HG02642 (cell line): ENCODE results near the gene SKP1.

Experiments used
- ATAC-seq: cut with Tn5 transposase; IDR thresholded peaks from one replicate; pipeline ENCODE4 v1.9.1; 2021; ENCODE audit warnings: mild to moderate bottlenecking; ENCODE audit not compliant: unreplicated experiment, poor library complexity

The SKP1 gene

DNA sequence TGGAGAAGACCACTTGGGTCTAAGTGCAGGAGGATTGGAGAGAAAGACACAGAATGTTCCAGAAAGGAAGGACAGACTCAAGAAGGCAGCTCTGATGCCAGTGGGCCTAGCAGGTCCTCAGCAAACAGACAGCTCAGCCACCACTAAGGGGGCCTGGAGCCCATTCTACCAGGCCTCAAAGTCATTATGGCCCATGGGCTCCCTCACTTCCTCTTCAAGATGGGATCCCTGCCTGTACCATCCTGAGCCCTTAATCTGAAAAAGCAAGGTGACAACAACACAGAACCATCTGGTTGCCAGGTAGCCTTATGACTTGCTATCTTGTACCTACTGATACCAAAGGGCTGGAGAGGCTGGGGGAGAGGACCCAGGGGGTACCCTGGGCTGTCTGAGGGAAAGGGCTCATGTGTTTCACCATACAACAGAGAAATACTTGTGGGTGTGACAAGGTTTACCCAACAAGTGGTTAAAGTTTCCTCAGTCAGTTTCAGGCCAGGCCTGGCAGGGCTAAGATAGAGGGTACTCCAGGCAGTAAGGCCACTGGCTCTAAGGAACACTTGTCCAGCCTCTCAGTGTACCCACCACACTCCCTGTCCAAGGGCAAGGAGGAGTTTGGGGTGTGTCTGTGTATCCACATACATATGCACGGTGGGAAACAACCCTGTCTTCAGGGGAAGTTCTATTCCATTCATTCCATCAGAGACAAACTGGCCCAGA lies 31.6 kb downstream of the SKP1 start:
- ATAC-seq, result no peak

DNA sequence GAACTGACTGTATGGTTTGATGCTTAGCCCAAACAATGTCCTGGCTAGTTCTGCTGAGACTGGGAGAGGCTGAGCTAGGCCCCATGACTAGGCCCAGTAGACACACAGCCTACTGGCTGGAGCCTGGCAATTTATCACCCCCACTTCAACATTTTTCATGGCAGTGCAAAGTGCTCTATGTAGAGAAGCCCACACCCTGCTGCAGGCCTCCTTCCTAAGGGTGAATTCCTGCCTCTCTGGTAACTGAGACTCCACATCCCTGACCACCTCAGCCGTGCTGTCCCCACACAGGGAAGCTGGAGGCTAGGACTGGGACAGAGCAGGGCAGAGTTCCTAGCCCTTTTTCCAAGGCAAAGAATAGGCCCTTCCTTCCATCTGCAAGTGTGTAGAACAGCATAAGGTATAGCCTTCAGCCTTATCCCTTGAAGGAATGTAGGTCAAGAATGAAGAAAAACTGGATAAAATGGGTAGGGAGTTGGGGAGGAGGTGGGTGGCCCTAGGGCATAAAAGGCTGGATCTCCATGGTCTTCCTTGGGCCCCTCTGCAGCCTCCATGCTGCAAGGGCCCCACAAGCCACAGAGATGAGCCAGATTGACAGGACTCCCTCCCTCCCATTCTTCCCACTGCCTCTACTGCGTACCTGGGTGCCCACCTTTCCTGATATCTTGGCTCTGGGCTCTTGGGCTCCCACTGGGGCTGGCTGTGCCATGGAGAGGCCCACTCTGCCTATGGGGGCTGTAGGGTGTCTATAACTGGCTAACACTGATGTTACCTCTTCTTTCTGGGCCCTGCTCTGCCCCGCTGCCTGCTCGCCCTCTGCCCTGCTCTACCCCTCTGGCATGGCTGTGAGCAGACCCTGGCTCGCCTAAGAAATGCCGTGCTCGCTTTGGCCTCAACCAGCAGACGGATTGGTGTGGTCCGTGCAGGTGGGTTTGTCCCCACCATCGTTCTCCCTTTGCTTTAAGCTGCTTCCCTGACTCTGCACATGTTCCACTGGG lies 32.5 kb downstream of the SKP1 start:
- ATAC-seq, result no peak

DNA sequence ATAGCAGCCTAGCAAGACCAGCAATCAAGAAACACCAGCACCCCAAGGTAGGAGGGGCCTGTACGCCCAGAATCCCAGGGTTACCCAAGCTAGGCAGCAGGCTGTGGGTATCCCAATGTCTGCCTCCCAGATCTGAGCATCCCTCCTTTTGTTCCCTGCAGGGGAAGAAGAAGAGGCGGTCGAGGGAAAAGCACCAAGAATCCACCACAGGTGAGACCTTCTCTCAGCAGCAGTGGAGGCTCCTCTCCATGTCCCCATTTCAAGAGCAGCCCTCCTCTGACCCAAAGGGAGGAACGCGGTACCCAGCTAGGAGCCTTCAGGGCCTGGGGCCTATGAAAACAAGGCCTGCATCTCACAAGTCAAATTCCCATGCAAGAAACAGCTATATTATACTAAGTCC lies 33.3 kb downstream of the SKP1 start:
- ATAC-seq, result no peak

DNA sequence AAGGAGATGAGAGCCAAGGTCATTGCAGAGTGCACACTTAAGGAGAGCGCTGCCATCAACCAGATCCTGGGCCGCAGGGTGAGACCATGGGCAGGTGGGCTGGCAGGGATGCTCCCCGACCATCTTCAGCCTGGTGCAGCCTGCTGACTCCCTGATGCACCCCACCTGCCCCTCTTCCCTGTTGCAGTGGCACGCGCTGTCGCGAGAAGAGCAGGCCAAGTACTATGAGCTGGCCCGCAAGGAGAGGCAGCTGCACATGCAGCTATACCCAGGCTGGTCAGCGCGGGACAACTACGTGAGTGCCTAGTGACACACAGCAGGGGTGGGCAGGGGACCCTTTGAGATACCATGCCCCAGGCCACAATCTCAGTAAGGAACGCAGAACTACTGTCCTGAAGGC lies 33.9 kb downstream of the SKP1 start:
- ATAC-seq, result no peak

DNA sequence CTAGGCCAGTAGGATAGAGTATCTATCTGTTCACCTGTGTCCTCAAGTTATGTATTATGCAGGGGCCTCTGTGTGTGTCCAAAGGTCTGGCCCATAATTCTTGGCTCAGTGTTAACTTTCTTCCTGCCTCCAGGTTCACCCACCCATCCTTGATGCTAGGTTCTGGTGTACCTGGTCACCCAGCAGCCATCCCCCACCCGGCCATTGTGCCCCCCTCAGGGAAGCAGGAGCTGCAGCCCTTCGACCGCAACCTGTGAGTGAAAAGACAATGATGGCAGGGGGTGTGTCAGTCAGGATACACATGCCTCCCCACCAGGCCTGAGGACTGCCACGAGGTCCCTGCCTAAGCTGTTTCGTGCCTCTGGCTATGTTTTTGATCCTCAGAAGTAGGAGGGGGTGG lies 34.7 kb downstream of the SKP1 start:
- no peak for ATAC-seq

DNA sequence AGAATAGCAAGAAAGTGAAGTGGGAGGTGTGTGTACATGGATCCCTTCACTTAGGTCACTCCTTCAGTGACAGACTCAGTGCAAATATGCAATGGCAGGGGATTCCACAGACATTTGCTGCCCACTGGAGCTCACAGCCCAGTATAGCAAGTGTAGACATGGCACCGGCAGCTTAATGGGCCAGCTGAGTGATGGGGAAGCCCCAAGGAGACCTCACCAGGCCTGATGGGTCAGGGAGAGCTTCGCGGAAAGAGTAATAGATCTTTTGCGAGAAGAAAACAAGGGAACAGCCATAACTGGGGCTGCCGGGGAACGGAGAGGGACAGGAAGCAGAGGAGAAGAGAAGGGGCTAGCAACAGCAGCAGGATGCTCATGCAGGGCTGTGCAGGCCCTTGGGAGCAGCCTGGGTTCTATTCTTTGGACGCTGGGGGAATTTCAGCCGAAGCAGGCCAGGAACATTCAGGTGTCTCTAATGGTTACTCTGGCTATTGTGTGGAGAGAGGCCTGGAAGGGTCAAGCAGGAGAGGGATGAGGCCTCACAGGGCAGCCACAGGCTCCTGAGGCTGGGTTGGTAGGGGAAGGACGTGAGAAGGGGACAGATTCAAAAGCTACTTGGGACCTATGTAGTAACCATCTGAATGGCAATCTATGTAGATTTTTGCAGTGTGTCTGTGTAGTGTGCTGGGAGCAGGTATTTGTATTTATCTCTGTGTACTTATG lies 35.3 kb downstream of the SKP1 start:
- no peak for ATAC-seq

DNA sequence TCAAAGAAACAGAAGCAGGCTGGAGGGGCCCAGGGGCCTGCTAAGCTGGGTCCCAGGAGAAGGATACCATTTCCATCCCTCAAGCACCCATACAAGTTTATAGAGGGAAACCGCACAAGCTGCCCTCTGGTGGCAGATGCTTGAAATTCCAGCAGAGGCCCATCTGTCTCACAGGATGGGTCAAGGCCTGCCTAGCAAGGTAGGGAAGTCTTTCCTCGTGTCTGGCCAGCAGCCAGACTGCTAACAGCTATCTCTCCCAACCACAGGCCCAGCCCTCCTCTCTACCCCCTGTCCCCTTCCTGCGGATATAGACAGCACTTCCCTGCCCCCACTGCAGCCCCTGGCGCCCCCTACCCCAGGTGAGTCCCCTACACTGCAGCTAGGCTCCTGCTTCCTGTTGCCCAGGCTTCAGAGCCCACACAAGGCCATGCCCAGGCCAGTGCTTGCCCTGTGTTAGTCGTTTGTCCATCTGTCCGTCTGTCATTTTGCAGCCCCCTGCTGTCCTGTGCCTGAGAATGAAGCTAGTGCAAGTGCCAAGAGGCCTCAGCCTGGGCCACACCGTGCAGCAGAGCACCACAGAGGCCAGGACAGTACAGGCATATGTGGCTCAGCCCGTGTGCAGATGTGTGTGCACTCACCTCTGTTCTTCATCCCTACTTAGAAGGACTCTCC lies 36.1 kb downstream of the SKP1 start:
- peak; percentile 50 for ATAC-seq

DNA sequence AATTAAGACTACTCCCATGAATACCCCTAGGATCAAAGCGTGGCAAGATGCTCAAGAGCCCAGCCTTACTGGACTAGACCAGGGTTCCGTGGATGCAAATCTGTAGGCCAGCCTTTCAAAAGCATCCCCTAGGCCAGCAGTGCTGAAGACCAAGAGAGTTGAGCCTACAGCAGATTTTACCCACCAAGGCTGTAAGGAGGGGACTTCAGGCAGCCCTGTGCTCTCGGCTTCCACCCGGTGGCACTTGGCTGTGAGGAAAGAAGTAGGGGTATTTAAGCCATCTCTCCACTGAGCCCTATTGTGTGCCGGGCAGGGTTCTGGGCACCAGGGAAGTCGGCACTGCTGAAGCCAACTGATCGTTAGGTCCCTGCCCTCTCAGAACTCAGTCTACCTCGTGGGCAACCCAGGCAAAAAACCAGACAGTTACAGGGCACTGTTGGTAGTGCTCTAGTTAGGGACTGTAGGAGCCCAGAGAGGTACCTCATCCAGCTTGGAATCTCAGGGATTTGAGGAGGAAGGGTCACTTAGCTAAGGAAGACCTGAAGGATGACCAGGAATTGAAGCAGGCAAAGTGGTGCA lies 36.8 kb downstream of the SKP1 start:
- ATAC-seq, result no peak

DNA sequence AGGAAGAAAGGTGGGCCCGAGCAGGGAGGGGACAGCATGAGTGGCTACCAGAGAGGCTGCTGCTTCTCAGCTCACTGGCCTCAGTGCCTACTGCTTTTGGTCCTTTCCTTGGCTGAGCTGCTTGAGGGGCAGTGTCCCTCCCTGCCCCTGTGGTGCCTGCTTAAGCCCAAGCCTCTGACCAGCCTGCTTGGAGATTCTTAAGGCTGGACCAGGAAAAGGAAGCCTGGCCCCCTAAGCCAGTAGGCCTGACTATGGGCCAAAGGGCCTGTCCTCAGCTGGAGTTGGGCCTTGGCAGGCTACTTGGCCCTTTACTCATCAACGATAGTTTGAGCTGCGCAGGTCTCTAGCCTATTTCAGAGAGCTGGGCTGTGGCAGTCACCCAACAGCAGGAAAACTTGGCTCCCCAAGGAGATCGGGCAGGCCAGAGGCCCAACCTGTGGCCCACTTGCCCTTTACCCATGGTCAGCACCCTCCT lies 37.3 kb downstream of the SKP1 start:
- ATAC-seq, result no peak

DNA sequence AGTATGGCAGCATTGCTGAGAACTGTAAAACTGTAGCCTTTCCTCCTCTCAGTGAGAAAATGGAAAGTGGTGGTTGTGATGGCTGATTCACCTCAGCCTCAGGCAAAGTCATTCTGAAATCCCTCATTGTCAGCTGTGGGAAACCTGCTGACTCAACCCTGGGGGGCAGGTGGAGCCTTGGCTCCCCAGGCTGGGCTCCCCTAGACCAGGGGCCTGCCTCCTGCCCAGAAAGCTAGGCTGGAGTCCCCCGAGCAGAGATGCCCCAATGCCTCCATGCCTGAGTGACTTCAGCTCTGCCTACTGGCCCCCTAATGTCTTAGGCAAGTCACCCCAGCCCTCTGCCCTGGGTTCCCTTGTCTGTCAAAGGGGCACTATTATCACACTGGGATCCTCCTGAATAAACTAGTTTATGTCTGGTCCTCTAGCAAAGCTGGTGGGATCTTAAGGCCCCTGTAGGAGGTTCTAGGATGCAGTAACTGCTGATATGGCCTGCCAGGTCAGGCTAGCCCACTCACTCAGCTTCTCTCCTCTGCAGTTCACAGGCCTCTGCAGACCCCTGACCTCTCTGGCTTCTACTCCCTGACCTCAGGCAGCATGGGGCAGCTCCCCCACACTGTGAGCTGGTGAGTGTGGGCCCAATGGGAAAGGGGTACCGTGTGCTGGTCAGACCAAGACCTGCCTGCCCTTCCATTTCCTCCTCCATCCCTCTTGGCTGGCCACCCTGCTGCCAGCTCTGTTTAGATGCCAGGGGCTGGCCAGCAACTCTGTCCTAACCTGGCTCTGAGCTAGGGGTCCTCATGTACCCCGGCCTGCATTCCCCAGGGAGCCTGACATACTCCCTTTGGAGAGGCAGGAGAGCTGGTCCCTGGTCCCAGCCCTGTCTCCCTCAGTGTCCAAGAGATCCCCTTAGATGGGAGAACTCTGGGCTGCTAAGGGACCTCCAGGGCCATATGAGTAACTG lies 38.1 kb downstream of the SKP1 start:
- ATAC-seq, result peak; percentile 75

DNA sequence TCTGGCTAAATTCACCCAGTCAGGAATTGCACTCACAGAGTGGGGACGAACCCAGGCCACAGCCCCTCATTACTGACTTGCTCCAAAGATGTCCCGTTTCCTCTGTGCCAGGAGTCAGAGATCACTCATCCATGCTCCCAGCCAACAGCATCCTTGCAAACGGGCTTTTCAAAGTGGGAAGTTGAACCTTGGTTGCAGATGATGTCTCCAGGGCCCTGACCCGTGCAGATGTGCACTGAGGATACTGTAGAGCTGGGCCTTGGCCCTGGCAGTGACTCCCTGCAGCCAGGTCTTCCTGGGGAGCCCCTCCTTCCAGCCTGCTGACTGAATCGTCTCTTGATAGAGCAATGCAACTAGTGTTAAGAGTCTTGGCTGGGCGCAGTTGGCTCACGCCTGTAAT lies 40.0 kb downstream of the SKP1 start:
- no peak for ATAC-seq

DNA sequence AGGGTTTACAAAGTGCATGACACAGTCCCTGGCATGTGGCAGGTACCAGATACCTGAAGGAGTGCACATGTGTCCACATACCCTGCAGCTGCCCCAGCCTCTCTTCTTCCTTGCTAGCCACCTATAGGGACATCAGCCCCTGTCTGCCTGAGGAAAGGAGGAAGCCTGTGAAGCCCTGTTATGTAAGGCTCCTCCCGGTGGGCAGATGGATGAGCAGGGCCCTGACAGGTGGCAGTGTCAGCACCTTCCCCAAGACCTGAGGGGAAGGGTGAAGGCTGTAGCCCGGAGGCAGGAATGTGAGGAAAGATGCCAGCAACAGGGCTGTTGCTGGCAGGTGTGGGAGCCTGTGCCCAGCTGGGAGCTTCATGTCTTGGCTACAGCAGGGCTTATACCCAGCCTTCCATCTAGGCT lies 40.5 kb downstream of the SKP1 start:
- no peak for ATAC-seq

DNA sequence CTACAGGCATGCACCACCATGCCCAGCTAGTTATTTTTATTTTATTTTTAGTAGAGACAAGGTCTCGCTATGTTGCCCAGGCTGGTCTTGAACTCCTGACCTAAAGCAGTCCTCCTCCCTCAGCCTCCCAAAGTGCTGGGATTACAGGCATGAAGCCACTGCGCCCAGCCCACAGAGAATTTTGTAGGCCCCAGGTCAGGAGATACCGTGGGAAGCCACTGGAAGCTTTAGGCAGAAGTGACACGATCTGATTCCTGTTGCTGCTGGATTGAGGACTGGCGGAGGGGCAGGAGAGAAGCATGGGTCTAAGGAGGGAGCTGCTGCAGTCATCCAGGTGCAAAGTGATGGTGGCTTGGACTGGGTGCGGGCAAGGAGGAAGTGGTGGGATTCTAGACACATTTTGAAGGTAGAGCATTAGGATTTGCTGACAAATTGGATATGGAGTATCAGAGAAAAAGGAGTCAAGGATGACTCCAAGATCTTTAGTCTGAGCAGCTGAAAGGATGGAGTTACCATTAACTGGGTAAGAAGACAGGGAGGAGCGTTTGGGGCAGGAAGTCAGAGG lies 41.6 kb downstream of the SKP1 start:
- no peak for ATAC-seq

DNA sequence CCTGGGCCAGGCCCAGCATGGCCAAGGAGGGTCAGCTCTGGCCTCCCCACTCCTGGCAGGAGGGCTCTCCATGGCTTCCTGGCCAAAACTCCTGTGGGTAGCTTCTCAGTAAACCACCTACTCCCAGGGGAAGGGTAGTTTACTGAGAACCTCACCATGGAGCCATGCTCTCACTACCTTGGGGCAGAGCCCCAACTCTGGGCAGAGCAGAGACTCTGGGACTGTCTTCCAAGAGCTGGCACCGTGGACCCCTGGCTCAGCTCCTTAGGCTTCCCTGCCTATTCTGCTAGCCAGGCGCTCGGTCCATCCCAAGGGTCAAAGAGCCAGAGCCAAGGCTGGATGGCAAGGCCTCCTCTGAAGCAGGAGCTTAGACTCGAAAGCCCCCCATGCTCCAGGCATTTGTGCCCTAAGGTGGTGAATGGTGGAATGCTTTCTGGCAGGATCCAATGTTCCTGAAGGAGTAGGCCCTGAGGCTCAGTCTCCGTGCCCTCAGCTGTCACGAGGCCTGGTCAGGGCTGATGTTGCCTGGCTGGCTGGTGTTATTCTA lies 42.7 kb downstream of the SKP1 start:
- ATAC-seq, result no peak

DNA sequence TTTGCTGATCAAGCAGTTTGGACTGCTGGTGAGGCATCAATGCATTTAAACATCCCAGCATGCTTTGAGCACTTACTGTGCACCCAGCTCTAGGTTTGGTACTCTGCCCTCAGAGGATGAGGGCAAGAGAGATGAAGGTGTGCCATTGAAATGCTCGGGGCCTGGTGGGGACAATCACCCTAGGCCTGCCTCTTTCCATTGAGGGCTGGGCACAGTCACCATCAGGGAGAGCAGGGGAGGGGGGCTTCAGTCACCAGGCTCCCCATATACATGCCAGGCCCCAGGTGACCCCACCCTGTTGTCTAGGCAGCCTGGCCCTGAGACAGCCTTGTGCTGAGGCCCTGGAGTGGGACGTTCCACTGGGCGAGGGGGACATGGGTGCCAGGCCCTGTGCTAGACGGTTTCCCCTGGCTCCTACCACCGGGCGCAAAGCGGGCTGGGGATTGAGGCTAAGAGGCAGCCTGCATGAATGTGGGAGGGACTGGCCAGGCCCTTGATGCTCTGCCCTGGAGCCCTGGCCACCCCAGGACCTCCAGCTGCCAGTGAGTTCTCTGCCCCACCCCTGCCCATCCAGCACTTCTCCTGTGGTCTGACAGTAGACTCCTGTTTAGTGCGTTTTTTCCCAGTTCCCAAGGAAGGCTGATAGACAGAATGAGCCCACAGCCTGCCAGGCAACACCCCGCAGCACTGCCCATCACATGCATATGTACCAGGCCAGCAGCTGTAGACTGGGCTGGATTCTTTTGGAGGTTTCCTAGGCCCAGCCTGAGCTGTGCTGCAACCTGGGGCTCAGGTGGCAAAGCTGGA lies 43.4 kb downstream of the SKP1 start:
- no peak for ATAC-seq

DNA sequence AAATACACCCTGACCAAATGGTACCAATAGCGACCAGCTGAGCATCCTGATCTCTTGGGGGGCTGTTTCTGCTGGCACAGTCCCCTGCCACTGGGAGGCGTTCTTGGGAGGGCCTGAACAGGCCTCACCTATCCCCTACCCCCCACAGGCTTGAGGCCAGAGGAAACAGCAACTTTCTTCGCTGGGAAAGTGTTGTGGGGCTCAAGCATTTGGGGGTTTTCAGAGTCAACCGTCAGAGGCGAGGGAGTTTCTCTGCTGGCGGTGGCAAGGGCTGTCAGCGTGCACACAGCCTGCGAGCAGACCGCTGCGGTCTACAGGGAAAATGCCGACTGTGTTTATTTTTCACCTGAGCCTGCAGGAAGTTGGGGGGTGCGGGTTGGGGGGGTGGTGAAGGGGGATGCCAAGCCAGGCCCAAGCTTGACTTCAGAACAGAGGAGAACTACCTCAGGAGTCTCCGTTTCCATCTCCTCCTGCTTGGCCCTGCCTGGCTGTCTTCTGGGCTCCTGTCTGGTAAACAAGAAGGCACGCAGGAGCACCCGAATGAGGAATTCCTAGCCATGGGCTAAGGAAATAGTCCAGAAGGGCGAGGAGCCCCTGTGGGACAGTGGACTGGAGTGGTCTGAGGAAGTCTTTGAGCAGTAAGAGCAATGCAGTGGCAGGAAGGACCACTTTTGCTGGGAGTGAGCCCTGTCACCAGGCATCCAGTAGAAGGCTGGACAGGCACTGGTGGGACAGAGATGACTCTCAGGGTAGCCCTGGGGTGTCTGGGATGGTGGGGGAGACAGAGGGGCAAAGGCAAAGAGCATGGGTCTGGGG lies 44.2 kb downstream of the SKP1 start:
- peak; percentile 63 for ATAC-seq
